ENCODE measurements around the gene ATG7.

DNA sequence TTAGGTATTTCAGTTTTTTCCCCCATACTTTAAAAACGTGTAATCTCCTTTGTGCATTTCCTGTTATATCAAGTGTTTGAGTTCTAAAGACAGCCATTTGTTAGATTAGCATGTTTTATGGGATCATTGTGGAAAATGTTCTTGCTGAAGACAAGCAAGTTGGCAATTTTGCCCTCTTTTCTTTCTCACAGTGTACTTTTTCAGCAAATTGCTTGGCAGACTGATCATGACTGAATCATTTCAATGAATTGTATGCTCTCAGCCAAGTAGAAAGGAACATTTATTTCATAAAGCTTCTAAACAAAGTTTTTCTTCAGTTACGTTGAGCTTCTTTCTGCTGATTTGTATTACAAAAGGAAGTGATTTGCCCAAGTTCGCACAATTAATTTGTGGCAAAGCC lies 51.6 kb downstream of the ATG7 start:
- no peak for TF ChIP-seq CTCF (IDR thresholded peaks at IDR 0.05)
- TF ChIP-seq POLR2A (IDR thresholded peaks at IDR 0.05), result no peak

All from heart left ventricle (tissue), 13 donors.